SHP77 treated with DMSO at 0.1 percent for 48 hours (cell line): Measurements from ENCODE around the gene RASIP1.

ENCODE experiments used
- DNase-seq: peaks from one replicate; lab custom pipeline; 2025; lab: John Stamatoyannopoulos, UW

The RASIP1 gene

DNA sequence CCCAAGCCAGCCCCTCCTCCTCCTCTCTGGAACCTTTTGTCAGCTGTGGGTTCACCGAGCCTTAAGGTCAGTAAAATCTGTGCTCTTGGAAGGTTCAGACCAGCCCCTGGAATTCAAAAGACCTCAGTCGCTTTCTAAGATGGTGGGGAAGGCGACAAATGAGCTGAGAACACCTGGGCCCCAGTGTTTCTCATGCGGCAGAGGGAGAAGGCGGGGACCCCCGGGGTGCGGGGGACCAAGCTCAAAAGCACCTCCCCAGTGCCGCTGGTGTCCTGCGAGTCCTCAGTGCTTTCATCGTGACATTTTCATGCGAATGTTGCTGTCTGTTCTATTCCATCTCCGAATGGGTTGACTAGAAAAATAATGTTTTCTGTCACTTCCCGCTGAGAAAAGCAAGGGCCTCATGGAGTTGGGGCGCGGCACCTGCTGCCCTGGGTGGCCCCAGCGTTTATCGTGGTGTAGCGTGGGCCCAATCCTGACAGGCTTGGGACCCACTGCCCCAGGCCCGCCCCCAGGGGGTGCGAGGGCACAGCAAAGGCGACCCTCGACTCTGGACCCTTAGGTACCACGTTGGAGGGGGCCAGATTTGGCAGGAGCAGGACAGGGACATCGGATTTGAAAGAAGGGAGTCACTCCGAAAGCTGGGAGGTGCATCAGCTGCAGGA is 66.8 kb downstream of the RASIP1 start:
- no peak for DNase-seq

- no peak for DNase-seq
These were observed 67.4 kb downstream of the RASIP1 start, which contains the start of gene NTN5 for GRCh38 chr19:48672994-48673393. Gene NTN5 (minus strand): TSS chr19:48673017. CDS start chr19:48670986, 2,031 bp downstream.

DNA sequence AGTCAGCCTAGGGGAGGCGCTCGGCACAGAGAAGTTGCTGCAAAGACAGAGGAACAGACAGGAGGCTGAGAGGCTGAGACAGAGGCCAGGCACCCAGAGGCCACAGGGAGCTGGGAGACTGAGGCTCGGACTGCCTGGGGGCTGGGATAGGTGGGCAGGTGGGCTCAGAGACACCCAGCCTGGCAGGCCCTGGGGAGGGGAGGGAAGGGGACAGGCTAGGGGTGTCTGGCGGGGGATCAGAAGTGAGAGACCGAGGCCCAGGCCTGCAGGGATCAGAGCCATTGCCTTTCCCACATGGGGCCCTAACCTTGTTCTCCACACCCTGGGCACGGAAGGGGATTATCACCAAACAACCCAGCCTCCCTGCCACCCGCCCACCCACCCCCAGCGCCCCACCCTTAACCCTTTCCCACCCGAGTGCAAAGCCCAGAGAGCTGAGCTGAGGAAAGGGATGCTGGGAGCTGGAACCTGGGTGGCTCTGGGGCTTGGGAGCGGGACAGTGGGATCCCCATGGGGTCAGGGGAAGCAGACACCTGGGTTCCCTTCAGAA is 68.9 kb downstream of the RASIP1 start:
- DNase-seq, result no peak

GRCh38 chr19:48670699-48671445 is 69.5 kb downstream of the RASIP1 start:
- no peak for DNase-seq
